Measurements from ENCODE around the gene SLC26A3. TPM values are rescaled to one million over a fixed set of nuclear protein-coding genes. Genes with fewer than 3 reads are reported as not detected.

The SLC26A3 gene
- total and polyA plus RNA-seq, 2 of the 8 experiments (the other 6 are each of a cell fraction or from before 2014, with no cell fraction given): not detected

GRCh38 chr7:107830420-107830819 is 27.4 kb upstream of the SLC26A3 start:
- Histone ChIP-seq H3K14ac (ENCODE audit: insufficient read length) (no peak overlapping the region), H3K18ac (ENCODE audit: extremely low read depth, low read length) (no peak overlapping the region), H3K27me3 (replicated peaks in 1 of 4; ENCODE audit: control insufficient read depth in 3 of 4, extremely low read depth in 1 of 4, insufficient read depth in 3 of 4, low read length in 3 of 4) (no peaks in the 10 kb centered on the region), H4K91ac (replicated peaks; ENCODE audit: insufficient read length, low read length) (no peak overlapping the region), H3K79me2 (ENCODE audit: control insufficient read depth in 1 of 2, insufficient read depth in 2 of 2, low read length in 2 of 2) (no peaks in the 10 kb centered on the region), H2BK12ac (ENCODE audit: low read depth, low read length) (no peak overlapping the region), H3K4me2 (ENCODE audit: insufficient read depth in 1 of 2, low read depth in 2 of 2, low read length in 2 of 2) (no peak overlapping the region), H3K4ac (replicated peaks; ENCODE audit: insufficient read length, low read depth, low read length) (no peak overlapping the region), H2BK15ac (ENCODE audit: low read length) (no peak overlapping the region), H3K27ac (ENCODE audit: low read depth, low read length) (no peak overlapping the region), H4K20me1 (replicated peaks in 1 of 2; ENCODE audit: control insufficient read depth in 1 of 2, insufficient read depth in 2 of 2, low read length in 2 of 2) (no peaks in the 10 kb centered on the region), H3K23ac (ENCODE audit: insufficient read length) (no peak overlapping the region), H3K36me3 (ENCODE audit: control insufficient read depth in 2 of 4, insufficient read depth in 4 of 4, low read length in 3 of 4) (no peaks in the 10 kb centered on the region), H3K56ac (replicated peaks; ENCODE audit: insufficient read length, low read depth, low read length) (no peak overlapping the region), H3K79me1 (ENCODE audit: low read depth, low read length) (no peaks in the 10 kb centered on the region), H2AFZ (ENCODE audit: low read length) (no peak overlapping the region), H3K9me3 (ENCODE audit: insufficient read depth in 2 of 2, low read depth in 1 of 2, low read length in 1 of 2) (no peaks in the 10 kb centered on the region), H2BK5ac (ENCODE audit: low read depth, low read length) (no peak overlapping the region), H2AK5ac (ENCODE audit: low read depth, low read length) (no peak overlapping the region), H3K4me1 (replicated peaks in 1 of 4; ENCODE audit: control insufficient read depth in 3 of 4, insufficient read depth in 4 of 4, low read length in 3 of 4) (no peaks in the 10 kb centered on the region), H2BK120ac (replicated peaks; ENCODE audit: low read depth, low read length) (no peak overlapping the region), H4K8ac (ENCODE audit: extremely low read depth, insufficient read depth, low read length) (no peak overlapping the region), H3K4me3 (ENCODE audit: extremely low read depth in 1 of 4, insufficient read depth in 2 of 4, low read depth in 3 of 4, low read length in 4 of 4) (no peak overlapping the region), H4K5ac (ENCODE audit: insufficient read length, low read depth, low read length) (no peak overlapping the region), H3K9ac (replicated peaks in 1 of 4; ENCODE audit: extremely low read depth in 1 of 4, low read depth in 3 of 4, low read length in 3 of 4) (no peak overlapping the region), H3K23me2 (ENCODE audit: low read depth, low read length) (no peaks in the 10 kb centered on the region), H2BK20ac (ENCODE audit: low read length) (no peak overlapping the region)
- TF ChIP-seq BCL11A (IDR thresholded peaks at IDR 0.05; ENCODE audit: low read depth in 2 of 2, low read length in 2 of 2) (no peak), TAF1 (IDR thresholded peaks at IDR 0.05; ENCODE audit: low read depth, low read length) (no peak), GABPA (IDR thresholded peaks at IDR 0.05; ENCODE audit: borderline replicate concordance, insufficient read depth, low read length) (no peak), SAP30 (IDR thresholded peaks at IDR 0.05; ENCODE audit: insufficient read depth, insufficient replicate concordance, low read length) (no peak), POU5F1 (IDR thresholded peaks at IDR 0.05; ENCODE audit: low read depth, low read length) (no peak)
- CTCF ChIA-PET (ENCODE audit: partially characterized antibody): no interaction called here
- POLR2A ChIA-PET (ENCODE audit: partially characterized antibody): no interaction called here
- 94% methylated on average over 3 of the region's 3 CpGs; no CpG with 5 or more reads in 1 of the 2 experiments for WGBS, 2 experiments (ENCODE audit: extremely low coverage in 1 of 2, insufficient coverage in 1 of 2, insufficient read length in 1 of 2, insufficient replicate concordance in 2 of 2, low coverage in 1 of 2, low lambda C conversion rate in 2 of 2, missing lambda C conversion rate in 1 of 2)
- FAIRE-seq: no peak
- DNase-seq (ENCODE audit: low read depth in 1 of 2, low spot score in 2 of 2): no peak
